Panc1 (cell line): ENCODE data around the gene TMEM121B. TPM values are rescaled to one million over a fixed set of nuclear protein-coding genes. Genes with fewer than 3 reads are reported as not detected.

Experiments
- ATAC-seq: fragments of 200-7000 bp; cut with Tn5 transposase; 2 replicates; pipeline ENCODE4 v1.9.1; 2020; ENCODE audit warnings: mild to moderate bottlenecking, moderate library complexity
- BruUV-seq: library from RNA; stranded (reverse); fragments of 400-500 nt; replicated peaks from 2 replicates; lab custom pipeline; 2021; lab: Mats Ljungman, UMichigan
- CTCF ChIA-PET: fragments of 300-600 bp; sonication (Branson Sonifier 250); formaldehyde crosslinking; loops from one replicate; lab custom pipeline; 2022; ENCODE audit warnings: antibody characterized with exemption; lab: Charles Lee
- POLR2A ChIA-PET: fragments of 300-600 bp; sonication (Branson Sonifier 250); formaldehyde crosslinking; loops from one replicate; lab custom pipeline; 2022; ENCODE audit warnings: antibody characterized with exemption; lab: Charles Lee
- DNase-seq: peaks from one replicate; pipeline ENCODE4 v3.0.0-alpha.2; 2010; ENCODE audit warnings: low read depth, low spot score
- H3K27ac ChIP-seq: 2 replicates; pipeline ENCODE4 v1.5.1; 2011; ENCODE audit warnings: mild to moderate bottlenecking, low read length, inconsistent platforms
- H3K27me3 ChIP-seq: fragments of 200-500 bp; sonication (Bioruptor generic); 2 replicates; pipeline ENCODE4 v1.6.0; 2014; ENCODE audit warnings: low read length, inconsistent platforms; ENCODE audit not compliant: control insufficient read depth, insufficient read depth
- H3K36me3 ChIP-seq: fragments of 200-500 bp; sonication (Bioruptor generic); 2 replicates; pipeline ENCODE4 v1.5.1; 2014; ENCODE audit warnings: inconsistent platforms, mild to moderate bottlenecking, low read length, moderate library complexity; ENCODE audit not compliant: control insufficient read depth, insufficient read depth
- H3K4me1 ChIP-seq: 2 replicates; pipeline ENCODE4 v1.5.1; 2011; ENCODE audit warnings: inconsistent platforms, mild to moderate bottlenecking, low read length, moderate library complexity; ENCODE audit not compliant: control insufficient read depth, insufficient read depth
- H3K4me3 ChIP-seq, 2 experiments: 2 replicates each; pipeline ENCODE4 v1.5.1; 2011 to 2012; ENCODE audit warnings: low read depth in 2 of 2, low read length in 2 of 2, mild to moderate bottlenecking in 2 of 2, inconsistent platforms in 1 of 2, moderate library complexity in 1 of 2
- H3K9me3 ChIP-seq: fragments of 200-500 bp; sonication (Bioruptor generic); 2 replicates; pipeline ENCODE4 v1.5.1; 2014; ENCODE audit warnings: low read depth, mild to moderate bottlenecking, inconsistent platforms, low read length, moderate library complexity; ENCODE audit not compliant: control insufficient read depth, insufficient read depth
- POLR2AphosphoS5 ChIP-seq: IDR thresholded peaks from 2 replicates; pipeline ENCODE4 v1.6.1; 2012; ENCODE audit warnings: mild to moderate bottlenecking, low read depth, low read length, moderate library complexity
- REST ChIP-seq, 2 experiments: IDR thresholded peaks; 2 replicates each; pipeline ENCODE4 v1.6.1; 2011 to 2012; ENCODE audit warnings: low read depth in 2 of 2, control low read depth in 1 of 2, low read length in 1 of 2, mild to moderate bottlenecking in 1 of 2, moderate library complexity in 1 of 2; ENCODE audit not compliant: insufficient read depth in 1 of 2
- SIN3A ChIP-seq: IDR thresholded peaks from 2 replicates; pipeline ENCODE4 v1.6.1; 2012; ENCODE audit warnings: low read depth, mild to moderate bottlenecking, low read length, moderate library complexity, borderline replicate concordance; ENCODE audit not compliant: insufficient read depth
- TCF7L2 ChIP-seq: IDR thresholded peaks from 2 replicates; pipeline ENCODE4 v1.6.1; 2011; ENCODE audit warnings: mild to moderate bottlenecking, low read depth, low read length, inconsistent platforms
- in situ Hi-C: cut with HindIII; loops from 2 replicates; pipeline ENCODE4 v1.10.0; 2016; ENCODE audit warnings: low sequenced_read_pairs, low pct_unique_long_range_greater_than_20kb
- intact Hi-C: fragments of 100-400 bp; cut with micrococcal nuclease; formaldehyde crosslinking; loops from one replicate; pipeline ENCODE4 v1.10.0; 2022; ENCODE audit not compliant: unreplicated experiment
- total RNA-seq: library from RNA; stranded (reverse); gene quantifications from one replicate; pipeline ENCODE4 v1.2.1, GENCODE V29; 2021; ENCODE audit not compliant: unreplicated experiment
- TF ChIP-seq, protein P1 (sequence below): fragments of 450-650 bp; IDR thresholded peaks from 2 replicates; pipeline ENCODE4 v1.5.1; 2017; ENCODE audit warnings: mild to moderate bottlenecking

TMEM121B gene
- total RNA-seq, 1 experiment from 2014 or later, result 0.44 TPM

- no peaks in the 10 kb centered on the region for H3K27me3 ChIP-seq
- no peak for TF ChIP-seq TCF7L2
- no peak for TF ChIP-seq SIN3A
- no peak for TF ChIP-seq REST (IDR thresholded peaks at IDR 0.05; ENCODE audit: insufficient read depth in 1 of 2, low read depth in 2 of 2, low read length in 1 of 2)
- no peak for TF ChIP-seq POLR2AphosphoS5
- TF ChIP-seq, protein P1, sequence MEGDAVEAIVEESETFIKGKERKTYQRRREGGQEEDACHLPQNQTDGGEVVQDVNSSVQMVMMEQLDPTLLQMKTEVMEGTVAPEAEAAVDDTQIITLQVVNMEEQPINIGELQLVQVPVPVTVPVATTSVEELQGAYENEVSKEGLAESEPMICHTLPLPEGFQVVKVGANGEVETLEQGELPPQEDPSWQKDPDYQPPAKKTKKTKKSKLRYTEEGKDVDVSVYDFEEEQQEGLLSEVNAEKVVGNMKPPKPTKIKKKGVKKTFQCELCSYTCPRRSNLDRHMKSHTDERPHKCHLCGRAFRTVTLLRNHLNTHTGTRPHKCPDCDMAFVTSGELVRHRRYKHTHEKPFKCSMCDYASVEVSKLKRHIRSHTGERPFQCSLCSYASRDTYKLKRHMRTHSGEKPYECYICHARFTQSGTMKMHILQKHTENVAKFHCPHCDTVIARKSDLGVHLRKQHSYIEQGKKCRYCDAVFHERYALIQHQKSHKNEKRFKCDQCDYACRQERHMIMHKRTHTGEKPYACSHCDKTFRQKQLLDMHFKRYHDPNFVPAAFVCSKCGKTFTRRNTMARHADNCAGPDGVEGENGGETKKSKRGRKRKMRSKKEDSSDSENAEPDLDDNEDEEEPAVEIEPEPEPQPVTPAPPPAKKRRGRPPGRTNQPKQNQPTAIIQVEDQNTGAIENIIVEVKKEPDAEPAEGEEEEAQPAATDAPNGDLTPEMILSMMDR, result no peak
- no peaks in the 10 kb centered on the region for H3K9me3 ChIP-seq
- intact Hi-C loops, result no loop called here
- H3K4me1 ChIP-seq, result no peaks in the 10 kb centered on the region
- no peak for DNase-seq
- no peaks in the 10 kb centered on the region for H3K36me3 ChIP-seq
- CTCF ChIA-PET, result no interaction called here
- ATAC-seq, result no peak
- POLR2A ChIA-PET, result no interaction called here
- BruUV-seq, result no TSS peak
- no peak overlapping the region for H3K27ac ChIP-seq
- no peak overlapping the region for H3K4me3 ChIP-seq
- in situ Hi-C loops, result no loop called here
These were observed 4.4 kb downstream of the TMEM121B start for GRCh38 chr22:17116572-17117330.

DNA sequence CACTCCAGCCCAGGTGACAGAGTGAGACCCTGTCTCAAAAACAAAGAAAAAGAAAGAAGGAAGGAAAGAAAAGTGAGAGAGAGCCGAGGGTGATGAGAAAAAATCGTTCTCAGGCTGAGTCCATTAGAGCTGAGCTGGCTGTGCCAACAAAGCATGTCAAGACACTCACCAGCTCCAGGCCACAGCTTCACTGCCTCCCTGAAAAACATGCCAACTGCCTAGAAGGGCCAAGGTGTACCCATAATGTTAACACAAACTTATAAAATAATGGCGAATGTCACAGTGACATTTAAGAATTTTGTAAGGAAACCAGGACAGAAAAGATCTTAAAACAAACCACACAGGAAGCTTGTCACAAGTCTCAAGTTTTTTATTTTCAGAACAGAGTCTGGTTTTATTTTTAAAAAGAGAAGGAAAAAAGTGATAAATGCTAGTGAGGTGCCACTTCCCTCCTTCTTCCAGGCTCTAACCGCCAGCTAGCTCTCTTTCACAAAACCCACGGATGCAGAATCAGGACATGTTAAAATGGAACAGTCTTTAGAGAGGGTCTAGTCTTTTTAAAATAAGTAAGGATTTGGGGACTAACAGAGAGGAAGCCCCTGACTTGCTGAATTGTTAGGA is 5.1 kb downstream of the TMEM121B start:
- ATAC-seq, result no peak
- no peak for DNase-seq
- intact Hi-C loops (no loop called here), in situ Hi-C loops (no loop called here)
- no peaks in the 10 kb centered on the region for H3K9me3 ChIP-seq
- TF ChIP-seq, protein P1, result no peak
- no peak for TF ChIP-seq POLR2AphosphoS5
- no peak for TF ChIP-seq REST (IDR thresholded peaks at IDR 0.05; ENCODE audit: insufficient read depth in 1 of 2, low read depth in 2 of 2, low read length in 1 of 2)
- TF ChIP-seq TCF7L2, result no peak
- TF ChIP-seq SIN3A, result no peak
- CTCF ChIA-PET, result no interaction called here
- no TSS peak for BruUV-seq
- no peak overlapping the region for H3K4me3 ChIP-seq
- H3K27me3 ChIP-seq, result no peaks in the 10 kb centered on the region
- no peaks in the 10 kb centered on the region for H3K36me3 ChIP-seq
- POLR2A ChIA-PET, result no interaction called here
- no peak overlapping the region for H3K27ac ChIP-seq
- no peaks in the 10 kb centered on the region for H3K4me1 ChIP-seq
